ELF-1 (cell line): Measurements from ENCODE around the gene C1S.
A peak's percentile ranks its signal among the peaks of the same experiment; 100 is the strongest.

Source experiments
- DNase-seq: peaks from one replicate; pipeline ENCODE4 v3.0.0-alpha.2; 2016; ENCODE audit warnings: low read depth, low spot score

The C1S gene

DNA sequence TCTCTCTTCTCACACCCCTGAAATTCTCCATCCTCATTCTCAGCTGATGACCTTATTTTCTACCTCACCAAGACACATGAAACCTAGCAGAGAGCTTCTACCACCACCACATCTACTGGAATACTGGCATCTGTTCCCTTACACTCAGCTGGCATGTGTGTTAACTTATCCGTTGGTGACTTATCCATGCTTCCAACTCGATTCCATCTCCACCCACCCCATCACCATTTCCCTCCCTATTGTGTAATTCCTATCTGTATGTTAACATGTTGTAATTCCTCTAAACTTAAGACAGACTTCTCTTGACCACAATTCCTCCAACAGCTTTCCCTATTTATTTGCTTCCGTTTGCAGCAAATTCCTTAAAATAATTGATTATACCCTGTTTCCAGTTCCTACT lies 15.4 kb downstream of the C1S start:
- DNase-seq = no peak

DNA sequence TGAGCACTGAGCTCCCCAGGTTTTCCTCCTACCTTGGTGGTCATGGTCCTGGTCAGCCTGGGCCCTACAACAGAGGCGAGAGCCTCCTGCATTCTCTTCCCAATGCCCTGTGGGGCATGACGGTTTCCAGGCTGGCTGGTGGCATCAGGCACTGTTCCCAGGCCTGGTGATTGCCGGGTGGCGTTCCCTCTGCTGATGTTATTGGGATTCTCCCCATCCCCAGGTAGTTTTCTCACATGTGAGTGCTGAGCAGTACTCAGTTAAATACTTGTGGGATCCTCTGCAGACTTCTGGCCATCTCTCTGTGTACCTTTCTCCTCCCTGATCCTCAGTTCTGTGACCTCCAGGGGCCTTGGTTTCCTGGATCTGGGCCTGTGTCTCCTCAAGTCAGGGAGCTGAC lies 16.0 kb downstream of the C1S start:
- no peak for DNase-seq

- DNase-seq = no peak
Measured at GRCh38 chr12:7078163-7078562, 17.6 kb downstream of the C1S start.

DNA sequence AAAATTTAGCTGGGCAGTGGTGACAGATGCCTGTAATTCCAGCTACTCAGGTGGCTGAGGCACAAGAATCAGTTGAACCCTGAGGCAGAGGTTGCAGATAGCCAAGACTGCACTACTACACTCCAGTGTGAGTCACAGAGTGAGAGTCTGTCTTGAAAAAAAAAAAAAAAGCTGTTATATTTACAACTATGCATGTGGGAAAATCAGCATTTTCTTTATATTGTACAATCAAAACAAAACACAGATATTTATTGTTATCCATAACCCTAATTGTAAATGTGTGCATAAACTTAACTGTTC lies 19.3 kb downstream of the C1S start:
- no peak for DNase-seq

DNA sequence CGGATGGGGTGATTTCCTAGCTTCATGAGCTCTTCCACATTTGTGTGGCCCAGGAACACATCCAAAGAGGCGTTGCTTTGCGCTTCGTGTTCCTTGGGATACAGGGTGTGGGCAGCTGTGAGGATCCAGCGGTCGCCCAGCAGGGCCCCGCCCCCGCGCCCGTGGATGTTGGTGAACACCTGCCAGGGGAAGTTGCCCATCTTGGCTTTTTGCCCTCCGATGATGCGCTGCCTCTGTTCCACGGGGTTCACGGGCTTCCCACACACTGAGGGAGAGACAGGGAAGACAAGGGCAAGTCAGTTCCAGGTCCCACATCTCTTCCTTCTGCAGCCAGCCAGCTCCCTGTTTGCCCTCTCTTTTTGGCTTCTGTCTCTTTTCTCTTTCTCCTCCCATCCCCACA lies 20.5 kb downstream of the C1S start:
- DNase-seq = no peak

GRCh38 chr12:7083125-7083524 lies 22.6 kb downstream of the C1S start:
- no peak for DNase-seq

DNA sequence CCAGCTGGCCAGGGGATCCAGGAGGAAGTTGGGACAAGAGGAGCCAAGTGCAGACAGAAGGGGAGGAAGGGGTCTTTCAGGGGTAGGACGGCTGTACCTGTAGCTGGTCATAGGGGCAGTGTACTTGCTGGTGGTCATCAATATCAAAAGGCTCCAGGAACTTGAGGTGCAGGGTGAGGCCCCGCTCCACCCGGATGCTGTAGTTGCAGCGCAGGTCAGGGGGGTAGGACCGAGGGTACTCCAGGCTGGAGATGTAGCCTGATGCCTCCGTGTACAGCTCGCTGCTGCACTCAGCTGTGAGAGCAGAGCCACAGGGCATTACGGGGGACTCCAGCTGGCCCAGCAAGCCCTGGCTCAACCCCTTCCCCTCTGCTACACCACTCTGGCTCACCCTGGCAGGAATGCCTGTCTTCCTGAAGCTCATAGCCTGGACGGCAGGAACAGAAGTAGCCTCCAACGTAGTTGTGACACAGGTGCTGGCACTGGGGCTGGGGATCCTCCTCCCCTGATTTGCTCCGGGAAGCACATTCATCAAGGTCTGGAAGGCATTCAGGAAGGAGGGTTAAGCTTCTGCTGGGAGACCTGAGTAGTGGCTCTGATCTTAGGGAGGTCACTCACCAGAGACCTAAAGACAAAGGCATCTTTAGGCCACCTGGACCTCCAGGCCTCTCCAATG lies 28.8 kb downstream of the C1S start:
- DNase-seq = no peak

DNA sequence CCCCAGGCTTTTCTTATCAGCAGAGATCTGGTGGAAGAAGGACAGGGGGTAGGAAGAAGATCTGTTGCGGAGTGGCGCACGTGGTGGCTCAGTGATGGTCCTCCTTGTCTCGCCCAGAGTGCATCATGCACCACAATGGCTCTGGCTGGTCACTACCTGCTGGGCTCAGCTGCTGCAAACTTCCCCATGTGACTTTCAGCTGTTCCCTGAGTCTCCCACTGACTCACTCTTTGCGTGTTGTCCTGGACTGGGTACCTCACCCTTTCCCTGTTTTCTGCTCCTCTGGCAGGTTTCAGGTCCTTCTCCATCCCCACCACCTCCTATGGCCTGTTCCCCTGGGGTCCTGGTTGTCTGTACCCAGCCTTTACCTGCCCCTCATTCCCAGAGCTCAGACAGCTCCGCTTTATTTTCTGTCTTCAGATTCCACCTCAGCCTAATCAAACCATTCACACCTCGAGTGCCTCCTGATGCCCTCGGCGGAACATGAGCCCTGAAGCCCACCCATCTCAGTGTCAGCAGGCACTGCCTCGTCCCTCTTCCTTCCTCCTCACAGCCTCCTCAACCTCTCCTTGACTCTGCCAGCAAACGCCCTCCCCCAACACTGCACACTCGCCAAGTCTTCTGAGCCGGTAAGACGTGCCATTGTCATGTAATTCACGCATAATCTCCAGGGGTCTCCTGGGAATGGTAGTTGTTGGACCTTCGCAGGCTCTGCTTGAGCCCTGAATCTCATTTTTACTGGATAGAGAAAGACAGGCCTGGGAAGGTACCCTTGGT lies 29.9 kb downstream of the C1S start:
- peak; percentile 68 for DNase-seq

DNA sequence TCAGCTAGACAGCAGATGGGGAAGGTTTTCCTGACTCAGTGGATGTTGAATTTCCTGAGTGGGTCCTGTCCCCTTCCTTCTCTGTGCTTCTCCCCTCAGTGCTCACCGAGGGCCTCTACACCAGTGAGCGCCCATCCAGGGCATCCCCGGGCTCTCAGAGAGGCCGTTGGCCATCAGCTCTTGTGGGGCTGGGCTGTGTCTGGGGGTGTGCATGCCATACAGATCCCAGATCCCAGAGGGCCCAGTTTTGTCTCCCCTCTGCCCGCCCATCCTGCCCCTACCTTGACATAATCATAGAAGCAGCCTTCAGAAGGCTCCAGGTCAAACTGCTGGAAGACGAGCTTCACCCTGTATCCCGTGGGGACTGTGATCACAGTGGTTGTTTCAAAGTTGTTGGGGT lies 30.7 kb downstream of the C1S start:
- no peak for DNase-seq

DNA sequence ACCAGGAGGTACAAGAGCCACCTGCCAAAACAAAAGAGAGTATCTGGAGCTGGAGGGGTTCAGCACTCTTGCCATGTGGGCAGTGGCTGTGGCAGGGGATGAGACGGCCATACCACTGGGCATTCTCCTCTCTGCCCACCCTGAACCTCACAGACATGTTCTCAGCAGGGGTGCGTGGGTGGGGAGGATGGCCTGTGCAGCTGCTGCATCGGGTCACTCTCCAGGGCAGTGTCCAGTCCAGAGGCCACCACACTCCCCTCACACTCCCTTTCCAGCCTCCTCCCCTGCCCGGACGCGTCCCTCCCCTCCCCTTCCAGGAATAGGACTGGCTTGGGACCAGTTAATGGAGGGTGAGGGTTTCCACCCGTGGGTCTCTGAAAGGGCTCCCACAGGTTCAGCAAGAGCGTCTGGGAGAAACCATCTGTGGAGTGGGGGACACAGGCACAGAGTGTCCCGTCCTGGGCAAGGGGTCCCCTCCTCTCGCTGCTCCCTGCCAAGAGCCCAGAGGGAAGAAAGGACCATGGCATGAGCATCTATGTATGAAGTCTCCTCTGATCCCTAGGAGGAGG lies 31.2 kb downstream of the C1S start:
- DNase-seq = no peak

- peak; percentile 74 for DNase-seq
Measured at GRCh38 chr12:7092229-7092985, 31.9 kb downstream of the C1S start, which contains the start of gene C1R. TSS of gene C1R (minus strand) at chr12:7092445. CDS start at chr12:7092388, 57 bp downstream.

DNA sequence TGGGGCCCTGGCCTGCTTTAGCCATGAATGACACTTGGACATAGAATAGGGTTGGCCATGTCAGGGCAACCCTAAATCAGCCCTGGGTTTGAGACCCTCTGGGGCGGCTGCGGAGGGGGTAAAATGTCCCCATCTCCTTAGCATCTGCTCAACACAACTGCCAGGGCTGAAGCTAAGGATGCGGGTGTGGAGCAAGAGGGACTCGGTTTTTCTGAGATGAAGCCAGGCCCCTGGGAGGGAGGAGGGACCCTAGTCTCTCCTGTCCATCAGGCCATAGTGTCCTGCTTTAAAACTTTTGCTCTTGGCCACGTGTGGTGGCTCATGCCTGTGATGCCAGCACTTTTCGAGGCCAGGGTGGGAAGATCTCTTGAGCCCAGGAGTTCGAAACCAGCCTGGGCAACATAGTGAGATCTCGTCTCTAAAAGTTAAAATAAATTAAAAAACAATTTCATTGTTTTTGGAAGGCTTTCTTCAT lies 32.5 kb downstream of the C1S start:
- no peak for DNase-seq

DNA sequence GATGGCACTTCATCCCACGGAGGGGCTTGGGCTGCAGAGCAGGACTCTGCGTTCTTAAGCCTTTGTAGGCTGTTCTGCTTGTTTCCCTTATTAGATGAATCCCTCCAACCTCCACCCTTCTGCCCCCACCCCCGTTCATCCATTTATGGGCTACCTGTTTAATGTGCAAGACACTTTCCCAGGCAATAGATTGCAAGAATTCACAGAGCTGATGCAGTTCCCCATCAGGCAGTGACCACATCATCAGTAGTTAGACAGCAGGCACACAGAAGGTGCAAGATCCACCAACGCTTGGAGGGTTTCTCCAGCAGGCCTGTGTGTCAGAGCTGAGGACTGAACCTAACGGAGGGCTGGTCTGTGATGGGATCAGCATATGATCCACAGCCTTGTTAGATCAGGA lies 33.0 kb downstream of the C1S start:
- no peak for DNase-seq

DNA sequence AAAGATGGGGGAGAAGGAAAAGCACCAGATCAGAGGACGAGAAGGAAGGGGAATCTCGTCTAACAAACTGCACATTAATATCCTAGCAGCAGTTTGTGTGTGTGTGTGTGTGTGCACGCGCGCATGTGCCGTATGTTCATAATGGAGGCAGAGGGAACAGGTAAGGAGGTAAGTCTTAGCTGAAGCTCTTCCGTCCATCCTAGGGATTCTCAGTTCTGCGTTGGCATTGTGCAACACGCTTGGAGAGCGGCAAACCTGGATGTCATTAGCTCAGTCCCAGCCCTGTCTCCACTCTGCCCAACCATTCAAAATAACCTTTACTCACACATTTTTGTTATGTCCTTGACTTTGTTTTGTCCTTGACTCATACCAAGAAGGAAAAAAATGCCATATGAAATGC lies 33.4 kb downstream of the C1S start:
- DNase-seq = no peak

- peak; percentile 11 for DNase-seq
Measured at GRCh38 chr12:7096006-7096932, 35.8 kb downstream of the C1S start.

GRCh38 chr12:7096979-7097378 lies 36.5 kb downstream of the C1S start:
- no peak for DNase-seq

- DNase-seq = no peak
Measured at GRCh38 chr12:7099290-7099996, 38.9 kb downstream of the C1S start.

DNA sequence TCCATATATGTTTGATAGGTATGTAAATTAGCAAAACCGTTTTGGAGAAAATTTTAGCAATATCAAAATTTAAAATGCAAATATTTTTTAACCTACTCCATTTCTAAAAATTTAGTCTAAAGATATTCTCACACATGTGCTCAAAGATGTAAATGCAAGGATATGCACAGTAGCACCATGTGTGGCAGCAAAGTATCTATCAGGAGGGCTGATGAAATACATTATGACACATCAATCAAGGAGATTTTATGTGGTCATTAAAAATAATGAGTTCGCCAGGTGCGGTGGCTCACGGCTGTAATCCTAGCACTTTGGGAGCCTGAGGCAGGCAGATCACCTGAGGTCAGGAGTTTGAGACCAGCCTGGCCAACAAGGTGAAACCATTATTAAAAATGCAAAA lies 39.7 kb downstream of the C1S start:
- no peak for DNase-seq

- DNase-seq = no peak
Measured at GRCh38 chr12:7101047-7101693, 40.7 kb downstream of the C1S start.

DNA sequence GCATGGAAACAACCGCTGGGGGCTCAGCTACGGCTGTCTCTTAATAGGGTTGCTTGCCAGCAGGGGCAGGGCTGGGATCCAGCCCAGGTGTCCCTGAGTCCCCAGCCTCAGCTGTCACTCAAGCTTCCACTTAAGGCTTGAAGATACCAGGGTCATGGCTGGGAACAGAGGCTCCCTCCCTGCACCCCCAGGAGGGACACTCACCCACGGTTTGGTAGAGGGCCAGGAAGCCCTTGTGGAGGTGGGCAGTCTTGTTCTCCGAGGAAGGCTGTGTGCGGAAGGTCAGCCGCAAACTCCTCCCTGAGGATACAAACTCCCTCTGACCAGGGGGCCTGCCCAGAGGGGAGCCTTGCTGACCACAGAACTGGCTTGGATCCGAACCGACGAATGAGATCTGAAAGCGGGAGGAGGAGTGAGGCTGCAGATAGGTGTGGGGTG lies 41.2 kb downstream of the C1S start:
- DNase-seq = no peak
